Testis (tissue), 2 donors: ENCODE measurements around the gene FKBP1B.

ENCODE experiments used
- POLR2A ChIP-seq: fragments of 450-650 bp; IDR thresholded peaks from one replicate; pipeline ENCODE4 v1.6.1; 2017; ENCODE audit warnings: antibody characterized with exemption, mild to moderate bottlenecking, moderate library complexity
- TF ChIP-seq, protein P1 (sequence below), 3 experiments: fragments of 450-650 bp in 2 of 3; fragments of 200-600 bp in 1 of 3; sonication (generic) in 1 of 3; IDR thresholded peaks; one replicate each; pipeline ENCODE4 v1.5.1; 2016 to 2019; ENCODE audit warnings: antibody characterized with exemption in 3 of 3, mild to moderate bottlenecking in 2 of 3, moderate library complexity in 1 of 3

GRCh38 chr2:24046599-24046929 lies 3.0 kb upstream of the FKBP1B start:
- TF ChIP-seq POLR2A, result no peak
- TF ChIP-seq, protein P1, sequence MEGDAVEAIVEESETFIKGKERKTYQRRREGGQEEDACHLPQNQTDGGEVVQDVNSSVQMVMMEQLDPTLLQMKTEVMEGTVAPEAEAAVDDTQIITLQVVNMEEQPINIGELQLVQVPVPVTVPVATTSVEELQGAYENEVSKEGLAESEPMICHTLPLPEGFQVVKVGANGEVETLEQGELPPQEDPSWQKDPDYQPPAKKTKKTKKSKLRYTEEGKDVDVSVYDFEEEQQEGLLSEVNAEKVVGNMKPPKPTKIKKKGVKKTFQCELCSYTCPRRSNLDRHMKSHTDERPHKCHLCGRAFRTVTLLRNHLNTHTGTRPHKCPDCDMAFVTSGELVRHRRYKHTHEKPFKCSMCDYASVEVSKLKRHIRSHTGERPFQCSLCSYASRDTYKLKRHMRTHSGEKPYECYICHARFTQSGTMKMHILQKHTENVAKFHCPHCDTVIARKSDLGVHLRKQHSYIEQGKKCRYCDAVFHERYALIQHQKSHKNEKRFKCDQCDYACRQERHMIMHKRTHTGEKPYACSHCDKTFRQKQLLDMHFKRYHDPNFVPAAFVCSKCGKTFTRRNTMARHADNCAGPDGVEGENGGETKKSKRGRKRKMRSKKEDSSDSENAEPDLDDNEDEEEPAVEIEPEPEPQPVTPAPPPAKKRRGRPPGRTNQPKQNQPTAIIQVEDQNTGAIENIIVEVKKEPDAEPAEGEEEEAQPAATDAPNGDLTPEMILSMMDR (IDR thresholded peaks at IDR 0.05), result no peak
